Measurements from ENCODE around the gene EPHA1. TPM values are rescaled to one million over a fixed set of nuclear protein-coding genes. Genes with fewer than 3 reads are reported as not detected.
A peak's percentile ranks its signal among the peaks of the same experiment; 100 is the strongest.

EPHA1 gene
- total and polyA plus RNA-seq, 5 donors from 2014 or later: 1.4 to 10.3 (median 5.0) TPM

- H3K9me3 Mint-ChIP-seq: no peaks in the 10 kb centered on the region
- H3K27ac ChIP-seq (ENCODE audit: insufficient read depth, low read length, poor library complexity, severe bottlenecking): no peak overlapping the region
- no peak for ATAC-seq (ENCODE audit: low read depth in 2 of 2)
- H3K4me3 ChIP-seq (ENCODE audit: low read depth, low read length): no peak overlapping the region
- H3K36me3 Mint-ChIP-seq: peaks cover 31% of the 10 kb centered on the region
- H3K27me3 Mint-ChIP-seq: no peaks in the 10 kb centered on the region
- peaks cover 0 to 30% (median 4%) of the 10 kb centered on the region in 4 donors for H3K4me1 Mint-ChIP-seq
- H3K9me3 ChIP-seq (ENCODE audit: control insufficient read depth in 2 of 2, low read length in 2 of 2): no peaks in the 10 kb centered on the region
- peak overlapping the region in 2 of 3 donors; percentile 5 to 55 for H3K27ac Mint-ChIP-seq
- peak overlapping the region in 1 of 4 donors; percentile 20 for H3K4me3 Mint-ChIP-seq
- peaks cover 24% of the 10 kb centered on the region for H3K4me1 ChIP-seq (ENCODE audit: control insufficient read depth, insufficient read depth, low read length, poor library complexity, severe bottlenecking)
- H3K36me3 ChIP-seq (ENCODE audit: control insufficient read depth, insufficient read depth, low read length): peaks cover 52% of the 10 kb centered on the region
- H3K27me3 ChIP-seq (ENCODE audit: control insufficient read depth, insufficient read depth, low read length): no peaks in the 10 kb centered on the region
- DNase-seq: no peak
Observed at GRCh38 chr7:143389316-143390103, 19.1 kb downstream of the EPHA1 start.

DNA sequence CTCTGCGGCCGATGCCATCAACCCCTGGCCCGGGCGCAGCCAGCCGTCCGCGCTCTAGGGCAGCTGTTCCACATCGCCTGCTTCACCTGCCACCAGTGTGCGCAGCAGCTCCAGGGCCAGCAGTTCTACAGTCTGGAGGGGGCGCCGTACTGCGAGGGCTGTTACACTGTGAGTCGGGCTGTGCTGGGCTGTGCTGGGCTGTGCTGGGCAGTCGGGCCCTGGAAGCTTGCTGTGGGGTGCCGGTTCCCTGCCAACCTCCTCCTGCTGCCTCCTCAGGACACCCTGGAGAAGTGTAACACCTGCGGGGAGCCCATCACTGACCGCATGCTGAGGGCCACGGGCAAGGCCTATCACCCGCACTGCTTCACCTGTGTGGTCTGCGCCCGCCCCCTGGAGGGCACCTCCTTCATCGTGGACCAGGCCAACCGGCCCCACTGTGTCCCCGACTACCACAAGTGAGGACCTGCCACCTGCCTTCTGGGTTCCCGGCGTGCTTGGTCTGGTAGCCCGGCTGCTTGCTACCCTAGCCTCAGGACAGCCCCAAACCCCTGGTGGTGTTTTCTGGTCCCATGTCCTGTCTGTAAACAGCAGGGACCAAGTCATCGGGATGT lies 20.1 kb downstream of the EPHA1 start:
- Histone ChIP-seq H3K27ac (ENCODE audit: insufficient read depth, low read length, poor library complexity, severe bottlenecking) (no peak overlapping the region), H3K4me1 (ENCODE audit: control insufficient read depth, insufficient read depth, low read length, poor library complexity, severe bottlenecking) (peaks cover 33% of the 10 kb centered on the region), H3K27me3 (ENCODE audit: control insufficient read depth, insufficient read depth, low read length) (no peaks in the 10 kb centered on the region), H3K9me3 (ENCODE audit: control insufficient read depth in 2 of 2, low read length in 2 of 2) (no peaks in the 10 kb centered on the region), H3K36me3 (ENCODE audit: control insufficient read depth, insufficient read depth, low read length) (peaks cover 52% of the 10 kb centered on the region), H3K4me3 (ENCODE audit: low read depth, low read length) (no peak overlapping the region)
- Mint-ChIP-seq H3K27me3 (no peaks in the 10 kb centered on the region), H3K4me3 (no peak overlapping the region), H3K36me3 (peaks cover 26% of the 10 kb centered on the region), H3K9me3 (no peaks in the 10 kb centered on the region), H3K27ac (peak overlapping the region in 1 of 3 donors; percentile 9), H3K4me1 (peaks cover 0 to 29% (median 4%) of the 10 kb centered on the region in 4 donors)
- DNase-seq (no peak), ATAC-seq (ENCODE audit: low read depth in 2 of 2) (no peak)

DNA sequence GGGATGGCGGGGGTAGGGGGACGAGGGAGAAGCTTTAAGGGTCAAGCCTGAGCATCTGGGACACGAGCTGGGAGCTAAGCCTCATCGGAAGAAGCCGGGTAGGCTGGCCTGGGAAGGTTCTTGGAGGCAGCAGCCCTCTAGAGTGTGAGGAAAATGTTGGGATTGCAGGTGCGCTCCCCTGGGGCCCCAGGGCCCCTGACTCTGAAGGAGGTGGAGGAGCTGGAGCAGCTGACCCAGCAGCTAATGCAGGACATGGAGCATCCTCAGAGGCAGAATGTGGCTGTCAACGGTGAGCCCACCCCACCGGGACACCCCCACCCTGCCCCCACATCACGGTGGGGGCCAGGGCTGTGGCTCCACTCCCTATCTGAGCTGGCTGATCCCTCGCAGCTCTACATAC lies 20.6 kb downstream of the EPHA1 start:
- ATAC-seq (ENCODE audit: low read depth in 2 of 2) (no peak), DNase-seq (no peak)
- no peak overlapping the region for H3K27ac ChIP-seq (ENCODE audit: insufficient read depth, low read length, poor library complexity, severe bottlenecking)
- peaks cover 0 to 28% (median 4%) of the 10 kb centered on the region in 4 donors for H3K4me1 Mint-ChIP-seq
- no peak overlapping the region for H3K4me3 ChIP-seq (ENCODE audit: low read depth, low read length)
- no peak overlapping the region for H3K4me3 Mint-ChIP-seq
- H3K9me3 Mint-ChIP-seq: no peaks in the 10 kb centered on the region
- peak overlapping the region in 1 of 3 donors; percentile 64 for H3K27ac Mint-ChIP-seq
- peaks cover 23% of the 10 kb centered on the region for H3K36me3 Mint-ChIP-seq
- H3K27me3 Mint-ChIP-seq: no peaks in the 10 kb centered on the region
- no peaks in the 10 kb centered on the region for H3K9me3 ChIP-seq (ENCODE audit: control insufficient read depth in 2 of 2, low read length in 2 of 2)
- H3K4me1 ChIP-seq (ENCODE audit: control insufficient read depth, insufficient read depth, low read length, poor library complexity, severe bottlenecking): peaks cover 39% of the 10 kb centered on the region
- peaks cover 50% of the 10 kb centered on the region for H3K36me3 ChIP-seq (ENCODE audit: control insufficient read depth, insufficient read depth, low read length)
- H3K27me3 ChIP-seq (ENCODE audit: control insufficient read depth, insufficient read depth, low read length): no peaks in the 10 kb centered on the region

DNA sequence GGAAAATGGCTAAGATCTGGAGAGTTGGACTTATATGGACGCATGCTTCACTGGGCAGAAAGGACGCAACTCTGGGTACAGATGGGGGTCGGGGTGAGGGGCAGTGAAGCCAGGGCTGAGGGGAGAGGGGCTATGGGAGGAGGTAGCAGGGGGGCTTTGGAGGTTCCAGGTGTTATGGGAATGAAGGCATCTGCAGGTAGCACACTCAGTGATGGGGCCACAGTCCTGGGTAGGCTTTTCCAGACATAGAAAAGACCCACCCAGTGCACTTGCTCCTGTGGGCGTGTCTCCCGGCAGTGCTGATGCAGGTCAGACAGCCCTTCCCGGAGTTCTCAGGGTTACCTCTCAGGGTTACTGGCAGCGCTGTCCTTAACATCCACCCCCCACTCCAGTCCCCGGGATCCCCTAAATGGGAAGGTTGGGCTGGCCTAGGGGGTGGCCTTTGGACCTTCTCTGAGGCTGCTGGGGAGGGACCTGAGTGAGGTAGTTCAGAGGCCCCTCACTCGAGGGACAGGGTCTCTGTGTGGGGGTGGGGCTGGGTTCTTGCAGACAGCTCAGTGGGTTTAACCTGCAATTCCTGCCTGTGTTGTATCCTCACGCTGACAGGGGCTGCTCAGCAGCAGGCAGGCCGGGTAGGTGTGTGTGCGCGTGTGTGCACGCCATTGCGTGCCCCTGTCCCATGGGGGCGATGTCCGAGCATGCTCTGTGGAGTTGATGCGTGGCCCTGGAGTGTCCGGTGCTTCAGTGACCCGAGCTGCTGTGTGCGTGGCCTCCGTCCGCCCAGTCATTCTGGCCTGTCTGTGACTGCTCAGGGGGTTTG lies 21.3 kb downstream of the EPHA1 start:
- peaks cover 0 to 28% (median 6%) of the 10 kb centered on the region in 4 donors for H3K4me1 Mint-ChIP-seq
- Histone ChIP-seq H3K9me3 (ENCODE audit: control insufficient read depth in 2 of 2, low read length in 2 of 2) (no peaks in the 10 kb centered on the region), H3K36me3 (ENCODE audit: control insufficient read depth, insufficient read depth, low read length) (peaks cover 47% of the 10 kb centered on the region), H3K4me3 (ENCODE audit: low read depth, low read length) (no peak overlapping the region), H3K27ac (ENCODE audit: insufficient read depth, low read length, poor library complexity, severe bottlenecking) (peak overlapping the region; percentile 56), H3K27me3 (ENCODE audit: control insufficient read depth, insufficient read depth, low read length) (no peaks in the 10 kb centered on the region), H3K4me1 (ENCODE audit: control insufficient read depth, insufficient read depth, low read length, poor library complexity, severe bottlenecking) (peaks cover 46% of the 10 kb centered on the region)
- H3K27me3 Mint-ChIP-seq: no peaks in the 10 kb centered on the region
- DNase-seq: no peak
- peaks cover 20% of the 10 kb centered on the region for H3K36me3 Mint-ChIP-seq
- peak overlapping the region in 1 of 4 donors; percentile 68 for H3K4me3 Mint-ChIP-seq
- H3K9me3 Mint-ChIP-seq: no peaks in the 10 kb centered on the region
- H3K27ac Mint-ChIP-seq: peak overlapping the region in 1 of 3 donors; percentile 18
- no peak for ATAC-seq (ENCODE audit: low read depth in 2 of 2)

DNA sequence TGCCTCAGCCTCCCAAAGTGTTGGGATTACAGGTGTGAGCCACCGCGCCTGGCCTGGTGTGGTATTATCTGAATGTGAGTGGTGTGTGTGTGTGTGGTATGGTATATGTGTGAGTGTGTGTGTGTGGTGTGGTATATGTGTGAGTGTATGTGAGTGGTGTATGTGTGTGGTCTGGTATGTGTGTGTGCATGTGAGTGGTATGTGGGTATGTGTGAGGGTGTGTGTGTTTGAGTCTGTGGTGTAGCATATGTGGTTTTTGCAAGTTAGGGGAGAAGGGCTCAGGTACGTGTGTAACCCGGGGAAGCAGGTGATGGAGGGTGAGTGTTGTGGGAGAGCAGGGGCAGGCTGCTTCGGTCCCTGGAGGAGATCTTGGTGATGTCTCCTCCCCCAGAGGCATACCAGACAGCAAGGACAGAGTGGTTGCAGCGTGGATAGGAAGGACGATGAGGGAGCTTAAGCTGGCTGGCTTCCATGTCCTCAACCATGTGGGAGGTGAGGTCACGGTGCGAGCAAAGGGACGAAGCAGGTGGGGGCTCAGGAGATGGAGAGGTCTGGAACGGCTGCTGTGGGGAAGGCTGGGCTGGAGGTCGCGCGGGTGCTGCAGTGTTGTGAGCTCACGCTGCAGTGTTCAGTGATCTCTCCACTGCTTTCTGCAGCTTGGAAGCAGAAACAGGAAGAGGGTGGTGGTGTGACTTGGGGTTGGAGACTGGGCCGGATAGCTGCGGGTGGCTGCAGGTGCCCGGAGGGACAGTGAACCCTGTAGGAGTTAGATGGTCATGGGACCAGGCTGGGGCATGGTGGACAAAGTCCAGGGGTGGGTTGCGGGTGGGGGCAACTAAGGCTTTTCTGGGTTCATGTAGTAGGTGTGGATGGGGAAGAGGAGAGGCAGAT lies 22.5 kb downstream of the EPHA1 start:
- peak; percentile 49 for ATAC-seq (ENCODE audit: low read depth in 2 of 2)
- H3K4me3 Mint-ChIP-seq: no peak overlapping the region
- DNase-seq: peak in 2 of 3 donors; percentile 39 to 64
- peaks cover 20% of the 10 kb centered on the region for H3K36me3 Mint-ChIP-seq
- peak overlapping the region; percentile 58 for H3K4me3 ChIP-seq (ENCODE audit: low read depth, low read length)
- H3K27ac Mint-ChIP-seq: no peak overlapping the region
- H3K9me3 Mint-ChIP-seq: no peaks in the 10 kb centered on the region
- no peaks in the 10 kb centered on the region for H3K27me3 ChIP-seq (ENCODE audit: control insufficient read depth, insufficient read depth, low read length)
- peaks cover 0 to 28% (median 6%) of the 10 kb centered on the region in 4 donors for H3K4me1 Mint-ChIP-seq
- no peaks in the 10 kb centered on the region for H3K9me3 ChIP-seq (ENCODE audit: control insufficient read depth in 2 of 2, low read length in 2 of 2)
- H3K27me3 Mint-ChIP-seq: no peaks in the 10 kb centered on the region
- peaks cover 54% of the 10 kb centered on the region for H3K4me1 ChIP-seq (ENCODE audit: control insufficient read depth, insufficient read depth, low read length, poor library complexity, severe bottlenecking)
- peaks cover 35% of the 10 kb centered on the region for H3K36me3 ChIP-seq (ENCODE audit: control insufficient read depth, insufficient read depth, low read length)
- H3K27ac ChIP-seq (ENCODE audit: insufficient read depth, low read length, poor library complexity, severe bottlenecking): peak overlapping the region; percentile 56

GRCh38 chr7:143384661-143385631 lies 23.7 kb downstream of the EPHA1 start:
- Mint-ChIP-seq H3K9me3 (peaks cover 0 to 1% (median 0%) of the 10 kb centered on the region in 7 donors), H3K4me3 (no peak overlapping the region), H3K27ac (no peak overlapping the region), H3K36me3 (peaks cover 12% of the 10 kb centered on the region), H3K4me1 (peaks cover 2 to 20% (median 7%) of the 10 kb centered on the region in 4 donors), H3K27me3 (no peaks in the 10 kb centered on the region)
- no peaks in the 10 kb centered on the region for H3K9me3 ChIP-seq (ENCODE audit: control insufficient read depth in 2 of 2, low read length in 2 of 2)
- H3K36me3 ChIP-seq (ENCODE audit: control insufficient read depth, insufficient read depth, low read length): peaks cover 23% of the 10 kb centered on the region
- H3K4me1 ChIP-seq (ENCODE audit: control insufficient read depth, insufficient read depth, low read length, poor library complexity, severe bottlenecking): peaks cover 55% of the 10 kb centered on the region
- no peak for DNase-seq
- H3K4me3 ChIP-seq (ENCODE audit: low read depth, low read length): peak overlapping the region; percentile 58
- ATAC-seq (ENCODE audit: low read depth in 2 of 2): no peak
- H3K27ac ChIP-seq (ENCODE audit: insufficient read depth, low read length, poor library complexity, severe bottlenecking): peak overlapping the region; percentile 56
- H3K27me3 ChIP-seq (ENCODE audit: control insufficient read depth, insufficient read depth, low read length): no peaks in the 10 kb centered on the region
